GM23338 (cell line): ENCODE data around the gene CDHR2. TPM values are rescaled to one million over a fixed set of nuclear protein-coding genes. Genes with fewer than 3 reads are reported as not detected.

Experiments
- ATAC-seq: fragments of 200-7000 bp; cut with Tn5 transposase; 3 replicates; pipeline ENCODE4 v1.9.1; 2020
- DNase-seq: peaks from one replicate; pipeline ENCODE4 v3.0.0-alpha.2; 2015; ENCODE audit warnings: low spot score
- H2AFZ ChIP-seq: fragments of 200-600 bp; sonication (generic); 2 replicates; pipeline ENCODE4 v1.8.0; 2016; ENCODE audit warnings: antibody characterized with exemption, mild to moderate bottlenecking, moderate library complexity
- H3F3A ChIP-seq: fragments of 200-600 bp; sonication (generic); replicated peaks from 2 replicates; pipeline ENCODE4 v1.8.0; 2017; ENCODE audit warnings: antibody characterized with exemption, mixed run types, low read depth
- H3K27ac ChIP-seq: fragments of 200-600 bp; sonication (generic); 2 replicates; pipeline ENCODE4 v1.6.1; 2016; ENCODE audit warnings: low read depth
- H3K27me3 ChIP-seq: fragments of 200-600 bp; sonication (generic); 2 replicates; pipeline ENCODE4 v1.8.0; 2016; ENCODE audit warnings: mild to moderate bottlenecking, mixed run types, moderate library complexity; ENCODE audit not compliant: insufficient read depth
- H3K36me3 ChIP-seq: fragments of 200-600 bp; sonication (generic); 2 replicates; pipeline ENCODE4 v1.8.0; 2016; ENCODE audit warnings: mild to moderate bottlenecking; ENCODE audit not compliant: insufficient read depth
- H3K4me1 ChIP-seq: fragments of 200-600 bp; sonication (generic); 2 replicates; pipeline ENCODE4 v1.8.0; 2016; ENCODE audit warnings: mild to moderate bottlenecking, moderate library complexity; ENCODE audit not compliant: insufficient read depth
- H3K4me2 ChIP-seq: fragments of 200-600 bp; sonication (generic); 2 replicates; pipeline ENCODE4 v1.7.1; 2017; ENCODE audit warnings: mixed run types
- H3K4me3 ChIP-seq: fragments of 200-600 bp; sonication (generic); 2 replicates; pipeline ENCODE4 v1.6.1; 2016; ENCODE audit warnings: mixed run types
- H3K79me2 ChIP-seq: fragments of 200-600 bp; sonication (generic); replicated peaks from 2 replicates; pipeline ENCODE4 v1.8.0; 2017; ENCODE audit warnings: mild to moderate bottlenecking; ENCODE audit not compliant: insufficient read depth
- H3K9me2 ChIP-seq: fragments of 200-600 bp; sonication (generic); 2 replicates; pipeline ENCODE4 v1.8.0; 2017; ENCODE audit not compliant: insufficient read depth
- H4K20me1 ChIP-seq: fragments of 200-600 bp; sonication (generic); replicated peaks from 2 replicates; pipeline ENCODE4 v1.8.0; 2017; ENCODE audit warnings: mild to moderate bottlenecking; ENCODE audit not compliant: insufficient read depth
- H3K27ac Mint-ChIP-seq: 2 replicates; pipeline ENCODE4 v1.8.0; 2020; ENCODE audit warnings: inconsistent platforms, mild to moderate bottlenecking, moderate library complexity, mixed read lengths
- H3K27me3 Mint-ChIP-seq: 3 replicates; pipeline ENCODE4 v1.8.0; 2022; ENCODE audit warnings: low read depth, mild to moderate bottlenecking, moderate library complexity, mixed read lengths, inconsistent platforms; ENCODE audit not compliant: insufficient read depth, poor library complexity
- H3K36me3 Mint-ChIP-seq: 3 replicates; pipeline ENCODE4 v1.8.0; 2021; ENCODE audit warnings: low read depth, mild to moderate bottlenecking, inconsistent platforms, moderate library complexity, mixed read lengths
- H3K4me1 Mint-ChIP-seq: 3 replicates; pipeline ENCODE4 v1.8.0; 2020; ENCODE audit warnings: mild to moderate bottlenecking, inconsistent platforms, mixed read lengths
- H3K4me3 Mint-ChIP-seq: 3 replicates; pipeline ENCODE4 v1.8.0; 2021; ENCODE audit warnings: moderate library complexity, mild to moderate bottlenecking, inconsistent platforms, mixed read lengths
- H3K9me3 Mint-ChIP-seq: 3 replicates; pipeline ENCODE4 v1.8.0; 2020; ENCODE audit warnings: moderate library complexity, mild to moderate bottlenecking, inconsistent platforms, mixed read lengths
- CREB1 ChIP-seq: fragments of 250-450 bp; sonication (Bioruptor Pico); IDR thresholded peaks from 2 replicates; pipeline ENCODE4 v1.5.0; 2020; ENCODE audit warnings: low read depth, mild to moderate bottlenecking, moderate library complexity
- EZH2 ChIP-seq: fragments of 200-600 bp; sonication (generic); IDR thresholded peaks from one replicate; pipeline ENCODE4 v1.8.0; 2017; ENCODE audit warnings: antibody characterized with exemption, mild to moderate bottlenecking, low read depth; ENCODE audit not compliant: unreplicated experiment
- EZH2phosphoT487 ChIP-seq: fragments of 200-600 bp; sonication (generic); IDR thresholded peaks from one replicate; pipeline ENCODE4 v1.8.1; 2018; ENCODE audit warnings: antibody characterized with exemption; ENCODE audit not compliant: unreplicated experiment
- JUNB ChIP-seq: IDR thresholded peaks from one replicate; pipeline ENCODE4 v1.6.1; 2016; ENCODE audit warnings: antibody characterized with exemption; ENCODE audit not compliant: unreplicated experiment
- NANOG ChIP-seq: IDR thresholded peaks from 2 replicates; pipeline ENCODE4 v1.6.1; 2016; ENCODE audit warnings: antibody characterized with exemption, borderline replicate concordance
- POLR2AphosphoS5 ChIP-seq: IDR thresholded peaks from 2 replicates; pipeline ENCODE4 v1.6.1; 2016; ENCODE audit warnings: antibody characterized with exemption, low read depth
- STAT1 ChIP-seq: IDR thresholded peaks from one replicate; pipeline ENCODE4 v1.6.1; 2016; ENCODE audit warnings: antibody characterized with exemption; ENCODE audit not compliant: unreplicated experiment
- ZNF114 ChIP-seq: fragments of 250-450 bp; sonication (Bioruptor Pico); IDR thresholded peaks from 2 replicates; pipeline ENCODE4 v1.5.0; 2020; ENCODE audit warnings: mild to moderate bottlenecking, moderate library complexity
- ZNF331 ChIP-seq: fragments of 250-450 bp; sonication (Bioruptor Pico); IDR thresholded peaks from 2 replicates; pipeline ENCODE4 v1.5.0; 2020; ENCODE audit warnings: low read depth, mild to moderate bottlenecking, moderate library complexity
- polyA plus RNA-seq: library from polyadenylated mRNA; unstranded; fragments of >200 nt; fragmentation: Nextera tagmentation; extraction: Ambion mirVana; gene quantifications from 2 replicates; pipeline ENCODE4 v1.2.1, GENCODE V29; 2016
- total RNA-seq: library from RNA; depleted of rRNA; stranded (reverse); fragments of >200 nt; shearing (Covaris generic); gene quantifications from 2 replicates; pipeline ENCODE4 v1.2.3, GENCODE V29; 2014
- TF ChIP-seq, protein P1 (sequence below): IDR thresholded peaks from one replicate; pipeline ENCODE4 v1.6.1; 2018; ENCODE audit warnings: antibody characterized with exemption; ENCODE audit not compliant: unreplicated experiment
- TF ChIP-seq, protein P2 (sequence below), 2 experiments: fragments of 200-600 bp in 1 of 2; sonication (generic) in 1 of 2; conservative IDR thresholded peaks; 2 replicates each; pipeline versions ENCODE4 v1.5.1 to v1.6.1; 2016 to 2017; ENCODE audit warnings: antibody characterized with exemption in 2 of 2, low read depth in 2 of 2, mild to moderate bottlenecking in 2 of 2, moderate library complexity in 1 of 2
- TF ChIP-seq, protein P3 (sequence below): IDR thresholded peaks from 2 replicates; pipeline ENCODE4 v1.6.1; 2016; ENCODE audit warnings: antibody characterized with exemption
- TF ChIP-seq, protein P4 (sequence below): fragments of 250-450 bp; sonication (Bioruptor Pico); IDR thresholded peaks from 2 replicates; pipeline ENCODE4 v1.5.0; 2020; ENCODE audit warnings: mild to moderate bottlenecking, moderate library complexity

Gene CDHR2
- total and polyA plus RNA-seq, 2 experiments from 2014 or later = not detected

DNA sequence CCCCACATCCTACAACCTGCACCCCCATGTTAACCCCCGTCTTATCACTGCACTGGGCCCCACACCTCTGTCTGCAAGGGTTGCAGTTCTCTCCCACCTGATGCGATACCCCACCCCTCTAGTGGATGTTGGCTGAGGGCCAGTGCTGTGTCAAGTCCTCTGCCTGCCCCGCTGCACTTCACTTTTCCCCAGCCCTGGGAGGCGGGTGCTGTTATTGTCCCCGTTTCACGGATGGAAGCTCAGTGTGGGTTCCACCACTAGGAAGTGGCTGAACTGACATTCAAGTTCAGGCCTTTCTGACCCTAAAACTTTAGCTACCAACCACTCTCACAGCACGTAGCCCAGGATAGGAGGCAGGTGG is 77.7 kb downstream of the CDHR2 start:
- Histone ChIP-seq H3F3A (peaks cover 5% of the 10 kb centered on the region; the same call in 1 of the 2 replicates), H3K4me1 (peaks cover 15% of the 10 kb centered on the region), H3K36me3 (no peaks in the 10 kb centered on the region), H3K27me3 (peaks cover 35% of the 10 kb centered on the region), H4K20me1 (peaks cover 6% of the 10 kb centered on the region; the same call in 1 of the 2 replicates), H3K27ac (no peak overlapping the region), H3K4me2 (no peak overlapping the region), H3K79me2 (no peaks in the 10 kb centered on the region), H2AFZ (no peak overlapping the region), H3K9me2 (no peaks in the 10 kb centered on the region), H3K4me3 (no peak overlapping the region)
- peaks cover 32% of the 10 kb centered on the region for H3K4me1 Mint-ChIP-seq
- H3K4me3 Mint-ChIP-seq = no peak overlapping the region; the same call in 2 of the 3 replicates
- no peak for ATAC-seq
- H3K9me3 Mint-ChIP-seq = peaks cover 2% of the 10 kb centered on the region; the same call in 2 of the 3 replicates
- TF ChIP-seq, protein P1, sequence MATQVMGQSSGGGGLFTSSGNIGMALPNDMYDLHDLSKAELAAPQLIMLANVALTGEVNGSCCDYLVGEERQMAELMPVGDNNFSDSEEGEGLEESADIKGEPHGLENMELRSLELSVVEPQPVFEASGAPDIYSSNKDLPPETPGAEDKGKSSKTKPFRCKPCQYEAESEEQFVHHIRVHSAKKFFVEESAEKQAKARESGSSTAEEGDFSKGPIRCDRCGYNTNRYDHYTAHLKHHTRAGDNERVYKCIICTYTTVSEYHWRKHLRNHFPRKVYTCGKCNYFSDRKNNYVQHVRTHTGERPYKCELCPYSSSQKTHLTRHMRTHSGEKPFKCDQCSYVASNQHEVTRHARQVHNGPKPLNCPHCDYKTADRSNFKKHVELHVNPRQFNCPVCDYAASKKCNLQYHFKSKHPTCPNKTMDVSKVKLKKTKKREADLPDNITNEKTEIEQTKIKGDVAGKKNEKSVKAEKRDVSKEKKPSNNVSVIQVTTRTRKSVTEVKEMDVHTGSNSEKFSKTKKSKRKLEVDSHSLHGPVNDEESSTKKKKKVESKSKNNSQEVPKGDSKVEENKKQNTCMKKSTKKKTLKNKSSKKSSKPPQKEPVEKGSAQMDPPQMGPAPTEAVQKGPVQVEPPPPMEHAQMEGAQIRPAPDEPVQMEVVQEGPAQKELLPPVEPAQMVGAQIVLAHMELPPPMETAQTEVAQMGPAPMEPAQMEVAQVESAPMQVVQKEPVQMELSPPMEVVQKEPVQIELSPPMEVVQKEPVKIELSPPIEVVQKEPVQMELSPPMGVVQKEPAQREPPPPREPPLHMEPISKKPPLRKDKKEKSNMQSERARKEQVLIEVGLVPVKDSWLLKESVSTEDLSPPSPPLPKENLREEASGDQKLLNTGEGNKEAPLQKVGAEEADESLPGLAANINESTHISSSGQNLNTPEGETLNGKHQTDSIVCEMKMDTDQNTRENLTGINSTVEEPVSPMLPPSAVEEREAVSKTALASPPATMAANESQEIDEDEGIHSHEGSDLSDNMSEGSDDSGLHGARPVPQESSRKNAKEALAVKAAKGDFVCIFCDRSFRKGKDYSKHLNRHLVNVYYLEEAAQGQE = no peak
- TF ChIP-seq, protein P2, sequence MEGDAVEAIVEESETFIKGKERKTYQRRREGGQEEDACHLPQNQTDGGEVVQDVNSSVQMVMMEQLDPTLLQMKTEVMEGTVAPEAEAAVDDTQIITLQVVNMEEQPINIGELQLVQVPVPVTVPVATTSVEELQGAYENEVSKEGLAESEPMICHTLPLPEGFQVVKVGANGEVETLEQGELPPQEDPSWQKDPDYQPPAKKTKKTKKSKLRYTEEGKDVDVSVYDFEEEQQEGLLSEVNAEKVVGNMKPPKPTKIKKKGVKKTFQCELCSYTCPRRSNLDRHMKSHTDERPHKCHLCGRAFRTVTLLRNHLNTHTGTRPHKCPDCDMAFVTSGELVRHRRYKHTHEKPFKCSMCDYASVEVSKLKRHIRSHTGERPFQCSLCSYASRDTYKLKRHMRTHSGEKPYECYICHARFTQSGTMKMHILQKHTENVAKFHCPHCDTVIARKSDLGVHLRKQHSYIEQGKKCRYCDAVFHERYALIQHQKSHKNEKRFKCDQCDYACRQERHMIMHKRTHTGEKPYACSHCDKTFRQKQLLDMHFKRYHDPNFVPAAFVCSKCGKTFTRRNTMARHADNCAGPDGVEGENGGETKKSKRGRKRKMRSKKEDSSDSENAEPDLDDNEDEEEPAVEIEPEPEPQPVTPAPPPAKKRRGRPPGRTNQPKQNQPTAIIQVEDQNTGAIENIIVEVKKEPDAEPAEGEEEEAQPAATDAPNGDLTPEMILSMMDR (conservative IDR thresholded peaks at IDR 0.05; ENCODE audit: low read depth in 2 of 2) = no peak
- TF ChIP-seq JUNB (no peak), STAT1 (no peak), NANOG (no peak), ZNF331 (CRISPR knock-in tag) (no peak), EZH2 (no peak), CREB1 (no peak), EZH2phosphoT487 (no peak), POLR2AphosphoS5 (no peak), ZNF114 (CRISPR knock-in tag) (no peak)
- TF ChIP-seq, protein P3, sequence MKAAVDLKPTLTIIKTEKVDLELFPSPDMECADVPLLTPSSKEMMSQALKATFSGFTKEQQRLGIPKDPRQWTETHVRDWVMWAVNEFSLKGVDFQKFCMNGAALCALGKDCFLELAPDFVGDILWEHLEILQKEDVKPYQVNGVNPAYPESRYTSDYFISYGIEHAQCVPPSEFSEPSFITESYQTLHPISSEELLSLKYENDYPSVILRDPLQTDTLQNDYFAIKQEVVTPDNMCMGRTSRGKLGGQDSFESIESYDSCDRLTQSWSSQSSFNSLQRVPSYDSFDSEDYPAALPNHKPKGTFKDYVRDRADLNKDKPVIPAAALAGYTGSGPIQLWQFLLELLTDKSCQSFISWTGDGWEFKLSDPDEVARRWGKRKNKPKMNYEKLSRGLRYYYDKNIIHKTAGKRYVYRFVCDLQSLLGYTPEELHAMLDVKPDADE = no peak
- TF ChIP-seq, protein P4, sequence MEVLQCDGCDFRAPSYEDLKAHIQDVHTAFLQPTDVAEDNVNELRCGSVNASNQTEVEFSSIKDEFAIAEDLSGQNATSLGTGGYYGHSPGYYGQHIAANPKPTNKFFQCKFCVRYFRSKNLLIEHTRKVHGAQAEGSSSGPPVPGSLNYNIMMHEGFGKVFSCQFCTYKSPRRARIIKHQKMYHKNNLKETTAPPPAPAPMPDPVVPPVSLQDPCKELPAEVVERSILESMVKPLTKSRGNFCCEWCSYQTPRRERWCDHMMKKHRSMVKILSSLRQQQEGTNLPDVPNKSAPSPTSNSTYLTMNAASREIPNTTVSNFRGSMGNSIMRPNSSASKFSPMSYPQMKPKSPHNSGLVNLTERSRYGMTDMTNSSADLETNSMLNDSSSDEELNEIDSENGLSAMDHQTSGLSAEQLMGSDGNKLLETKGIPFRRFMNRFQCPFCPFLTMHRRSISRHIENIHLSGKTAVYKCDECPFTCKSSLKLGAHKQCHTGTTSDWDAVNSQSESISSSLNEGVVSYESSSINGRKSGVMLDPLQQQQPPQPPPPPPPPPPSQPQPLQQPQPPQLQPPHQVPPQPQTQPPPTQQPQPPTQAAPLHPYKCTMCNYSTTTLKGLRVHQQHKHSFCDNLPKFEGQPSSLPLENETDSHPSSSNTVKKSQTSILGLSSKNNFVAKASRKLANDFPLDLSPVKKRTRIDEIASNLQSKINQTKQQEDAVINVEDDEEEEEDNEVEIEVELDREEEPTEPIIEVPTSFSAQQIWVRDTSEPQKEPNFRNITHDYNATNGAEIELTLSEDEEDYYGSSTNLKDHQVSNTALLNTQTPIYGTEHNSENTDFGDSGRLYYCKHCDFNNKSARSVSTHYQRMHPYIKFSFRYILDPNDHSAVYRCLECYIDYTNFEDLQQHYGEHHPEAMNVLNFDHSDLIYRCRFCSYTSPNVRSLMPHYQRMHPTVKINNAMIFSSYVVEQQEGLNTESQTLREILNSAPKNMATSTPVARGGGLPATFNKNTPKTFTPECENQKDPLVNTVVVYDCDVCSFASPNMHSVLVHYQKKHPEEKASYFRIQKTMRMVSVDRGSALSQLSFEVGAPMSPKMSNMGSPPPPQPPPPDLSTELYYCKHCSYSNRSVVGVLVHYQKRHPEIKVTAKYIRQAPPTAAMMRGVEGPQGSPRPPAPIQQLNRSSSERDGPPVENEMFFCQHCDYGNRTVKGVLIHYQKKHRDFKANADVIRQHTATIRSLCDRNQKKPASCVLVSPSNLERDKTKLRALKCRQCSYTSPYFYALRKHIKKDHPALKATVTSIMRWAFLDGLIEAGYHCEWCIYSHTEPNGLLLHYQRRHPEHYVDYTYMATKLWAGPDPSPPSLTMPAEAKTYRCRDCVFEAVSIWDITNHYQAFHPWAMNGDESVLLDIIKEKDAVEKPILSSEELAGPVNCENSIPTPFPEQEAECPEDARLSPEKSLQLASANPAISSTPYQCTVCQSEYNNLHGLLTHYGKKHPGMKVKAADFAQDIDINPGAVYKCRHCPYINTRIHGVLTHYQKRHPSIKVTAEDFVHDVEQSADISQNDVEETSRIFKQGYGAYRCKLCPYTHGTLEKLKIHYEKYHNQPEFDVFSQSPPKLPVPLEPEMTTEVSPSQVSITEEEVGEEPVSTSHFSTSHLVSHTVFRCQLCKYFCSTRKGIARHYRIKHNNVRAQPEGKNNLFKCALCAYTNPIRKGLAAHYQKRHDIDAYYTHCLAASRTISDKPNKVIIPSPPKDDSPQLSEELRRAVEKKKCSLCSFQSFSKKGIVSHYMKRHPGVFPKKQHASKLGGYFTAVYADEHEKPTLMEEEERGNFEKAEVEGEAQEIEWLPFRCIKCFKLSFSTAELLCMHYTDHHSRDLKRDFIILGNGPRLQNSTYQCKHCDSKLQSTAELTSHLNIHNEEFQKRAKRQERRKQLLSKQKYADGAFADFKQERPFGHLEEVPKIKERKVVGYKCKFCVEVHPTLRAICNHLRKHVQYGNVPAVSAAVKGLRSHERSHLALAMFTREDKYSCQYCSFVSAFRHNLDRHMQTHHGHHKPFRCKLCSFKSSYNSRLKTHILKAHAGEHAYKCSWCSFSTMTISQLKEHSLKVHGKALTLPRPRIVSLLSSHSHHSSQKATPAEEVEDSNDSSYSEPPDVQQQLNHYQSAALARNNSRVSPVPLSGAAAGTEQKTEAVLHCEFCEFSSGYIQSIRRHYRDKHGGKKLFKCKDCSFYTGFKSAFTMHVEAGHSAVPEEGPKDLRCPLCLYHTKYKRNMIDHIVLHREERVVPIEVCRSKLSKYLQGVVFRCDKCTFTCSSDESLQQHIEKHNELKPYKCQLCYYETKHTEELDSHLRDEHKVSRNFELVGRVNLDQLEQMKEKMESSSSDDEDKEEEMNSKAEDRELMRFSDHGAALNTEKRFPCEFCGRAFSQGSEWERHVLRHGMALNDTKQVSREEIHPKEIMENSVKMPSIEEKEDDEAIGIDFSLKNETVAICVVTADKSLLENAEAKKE (CRISPR knock-in tag) = no peak
- peaks cover 43% of the 10 kb centered on the region for H3K27me3 Mint-ChIP-seq
- H3K27ac Mint-ChIP-seq = peak overlapping the region; percentile 24; the same call in 1 of the 2 replicates
- no peaks in the 10 kb centered on the region for H3K36me3 Mint-ChIP-seq
- no peak for DNase-seq
